Measurements from ENCODE around the gene FREY1. TPM values are rescaled to one million over a fixed set of nuclear protein-coding genes. Genes with fewer than 3 reads are reported as not detected.

FREY1 gene
- total and polyA plus RNA-seq, 4 donors, result 0.15 to 0.67 (median 0.39) TPM

DNA sequence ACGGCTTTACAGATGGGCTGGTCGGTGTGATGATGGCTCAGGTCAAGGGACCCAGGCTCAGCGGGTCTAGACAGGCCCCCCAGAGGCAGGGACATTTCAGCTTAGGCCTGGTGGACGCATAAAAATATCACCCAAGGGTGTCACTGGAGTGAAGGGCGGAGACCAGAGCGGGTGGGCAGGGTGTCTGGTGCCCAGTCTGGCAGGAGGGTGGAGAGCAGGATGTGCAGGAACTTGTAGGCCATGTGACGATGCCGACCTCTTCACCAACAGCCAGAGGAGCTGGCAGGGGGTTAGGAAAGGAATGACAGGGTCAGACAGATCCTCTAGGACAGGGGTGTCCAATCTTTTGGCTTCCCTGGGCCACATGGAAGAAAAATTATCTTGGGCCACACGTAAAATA is 17.1 kb downstream of the FREY1 start:
- no peaks in the 10 kb centered on the region for H3K9me3 ChIP-seq (ENCODE audit: control insufficient read depth in 4 of 4, insufficient read depth in 3 of 4, low read length in 3 of 4)
- H3K27me3 ChIP-seq (ENCODE audit: control insufficient read depth in 3 of 3, insufficient read depth in 3 of 3, low read length in 2 of 3), result peaks cover 0 to 13% (median 2%) of the 10 kb centered on the region in 3 donors
- no peaks in the 10 kb centered on the region for H3K36me3 ChIP-seq (ENCODE audit: control insufficient read depth in 4 of 4, insufficient read depth in 4 of 4, low read length in 4 of 4)
- 88 to 93% methylated on average over 9 of the region's 9 CpGs for WGBS, 2 donors
- no peak for TF ChIP-seq CTCF (IDR thresholded peaks at IDR 0.05; ENCODE audit: control extremely low read depth, extremely low read depth)
- no peak overlapping the region for H3K9ac ChIP-seq (ENCODE audit: insufficient read depth in 1 of 2, low read length in 2 of 2)
- no peak overlapping the region for H3K4me3 ChIP-seq
- ATAC-seq (ENCODE audit: insufficient read depth, low FRiP score) (no peak), DNase-seq (no peak)
- H3K27ac ChIP-seq (ENCODE audit: low read depth in 1 of 2, low read length in 1 of 2), result no peak overlapping the region
- peaks cover 0 to 6% (median 0%) of the 10 kb centered on the region in 5 donors for H3K4me1 ChIP-seq (ENCODE audit: control insufficient read depth in 5 of 5, insufficient read depth in 5 of 5, low read length in 5 of 5)

GRCh38 chr11:45889555-45889954 is 17.5 kb downstream of the FREY1 start:
- DNase-seq (no peak), ATAC-seq (ENCODE audit: insufficient read depth, low FRiP score) (no peak)
- H3K9me3 ChIP-seq (ENCODE audit: control insufficient read depth in 4 of 4, insufficient read depth in 3 of 4, low read length in 3 of 4), result no peaks in the 10 kb centered on the region
- no peaks in the 10 kb centered on the region for H3K36me3 ChIP-seq (ENCODE audit: control insufficient read depth in 4 of 4, insufficient read depth in 4 of 4, low read length in 4 of 4)
- H3K27ac ChIP-seq (ENCODE audit: low read depth in 1 of 2, low read length in 1 of 2), result no peak overlapping the region
- peaks cover 0 to 13% (median 3%) of the 10 kb centered on the region in 3 donors for H3K27me3 ChIP-seq (ENCODE audit: control insufficient read depth in 3 of 3, insufficient read depth in 3 of 3, low read length in 2 of 3)
- no peak overlapping the region for H3K9ac ChIP-seq (ENCODE audit: insufficient read depth in 1 of 2, low read length in 2 of 2)
- H3K4me1 ChIP-seq (ENCODE audit: control insufficient read depth in 5 of 5, insufficient read depth in 5 of 5, low read length in 5 of 5), result peaks cover 0 to 7% (median 0%) of the 10 kb centered on the region in 5 donors
- 83 to 87% methylated on average over 8 of the region's 8 CpGs for WGBS, 2 donors
- no peak for TF ChIP-seq CTCF (IDR thresholded peaks at IDR 0.05; ENCODE audit: control extremely low read depth, extremely low read depth)
- H3K4me3 ChIP-seq, result no peak overlapping the region

- Histone ChIP-seq H3K27ac (ENCODE audit: low read depth in 1 of 2, low read length in 1 of 2) (no peak overlapping the region), H3K27me3 (ENCODE audit: control insufficient read depth in 3 of 3, insufficient read depth in 3 of 3, low read length in 2 of 3) (peaks cover 0 to 11% (median 3%) of the 10 kb centered on the region in 3 donors), H3K4me1 (ENCODE audit: control insufficient read depth in 5 of 5, insufficient read depth in 5 of 5, low read length in 5 of 5) (peaks cover 0 to 7% (median 0%) of the 10 kb centered on the region in 5 donors), H3K4me3 (no peak overlapping the region), H3K9me3 (ENCODE audit: control insufficient read depth in 4 of 4, insufficient read depth in 3 of 4, low read length in 3 of 4) (no peaks in the 10 kb centered on the region), H3K36me3 (ENCODE audit: control insufficient read depth in 4 of 4, insufficient read depth in 4 of 4, low read length in 4 of 4) (peaks cover 0 to 3% (median under 1%) of the 10 kb centered on the region in 4 donors), H3K9ac (ENCODE audit: insufficient read depth in 1 of 2, low read length in 2 of 2) (no peak overlapping the region)
- 93 to 94% methylated on average over 9 to 10 of the region's 10 CpGs for WGBS, 2 donors
- DNase-seq (no peak), ATAC-seq (ENCODE audit: insufficient read depth, low FRiP score) (no peak)
- no peak for TF ChIP-seq CTCF (IDR thresholded peaks at IDR 0.05; ENCODE audit: control extremely low read depth, extremely low read depth)
These were observed 19.5 kb downstream of the FREY1 start for GRCh38 chr11:45887587-45887986.

All from lung (tissue), 12 donors.